Mammary epithelial cell (primary cell): ENCODE data around the gene THNSL1.

Source experiments
- CTCF ChIP-seq, 2 donors: IDR thresholded peaks in 1 of 2; conservative IDR thresholded peaks in 1 of 2; 2 replicates each; pipeline ENCODE4 v1.5.1; 2011 to 2012; ENCODE audit warnings: inconsistent platforms in 2 of 2, low read length in 2 of 2, mild to moderate bottlenecking in 2 of 2, control low read depth in 1 of 2, low read depth in 1 of 2; ENCODE audit not compliant: insufficient read depth in 1 of 2; ENCODE audit errors: extremely low read depth in 1 of 2
- EZH2 ChIP-seq: IDR thresholded peaks from 2 replicates; pipeline ENCODE4 v1.6.1; 2012; ENCODE audit warnings: low read length, inconsistent platforms, borderline replicate concordance

GRCh38 chr10:25018703-25019102 lies 2.3 kb downstream of the THNSL1 start:
- no peak for TF ChIP-seq EZH2
- TF ChIP-seq CTCF (conservative IDR thresholded peaks at IDR 0.05 in 1 of 2, IDR thresholded peaks at IDR 0.05 in 1 of 2; ENCODE audit: extremely low read depth in 1 of 2, insufficient read depth in 1 of 2, low read depth in 1 of 2, low read length in 2 of 2): no peak
